WERI-Rb-1 (cell line): ENCODE measurements around the gene KIRREL3.

ENCODE experiments used
- DNase-seq: peaks from one replicate; pipeline ENCODE4 v3.0.0-alpha.2; 2020
- H3K27ac ChIP-seq: fragments of 250-450 bp; sonication (Bioruptor Pico); 2 replicates; pipeline ENCODE4 v1.5.1; 2020; ENCODE audit warnings: mild to moderate bottlenecking, moderate library complexity
- H3K27me3 ChIP-seq: fragments of 250-450 bp; sonication (Bioruptor Pico); 2 replicates; pipeline ENCODE4 v1.5.1; 2021; ENCODE audit warnings: mild to moderate bottlenecking, low read depth, moderate library complexity; ENCODE audit not compliant: insufficient read depth, severe bottlenecking
- H3K36me3 ChIP-seq: fragments of 250-450 bp; sonication (Bioruptor Pico); 2 replicates; pipeline ENCODE4 v1.5.1; 2020; ENCODE audit warnings: mild to moderate bottlenecking, moderate library complexity
- H3K4me3 ChIP-seq: 2 replicates; pipeline ENCODE4 v1.5.1; 2011; ENCODE audit warnings: low read depth, mild to moderate bottlenecking, control low read depth, low read length
- H3K9me3 ChIP-seq: fragments of 250-450 bp; sonication (Bioruptor Pico); 2 replicates; pipeline ENCODE4 v1.5.1; 2021; ENCODE audit warnings: mild to moderate bottlenecking, moderate library complexity; ENCODE audit not compliant: severe bottlenecking
- CTCF ChIP-seq: IDR thresholded peaks from 2 replicates; pipeline ENCODE4 v1.5.1; 2011; ENCODE audit warnings: low read depth, mild to moderate bottlenecking, control low read depth, inconsistent platforms, low read length

KIRREL3 gene

GRCh38 chr11:127000291-127000968, at the start of gene KIRREL3:
Gene KIRREL3 (minus strand): TSS chr11:127000770.
- DNase-seq: peak; percentile 36
- Histone ChIP-seq H3K27ac (no peak within 1 kb of the TSS), H3K27me3 (no peaks in the 10 kb centered on the region), H3K36me3 (no peaks in the 10 kb centered on the region), H3K9me3 (no peaks in the 10 kb centered on the region), H3K4me3 (peak within 1 kb of the TSS; percentile 43)
- no peak for TF ChIP-seq CTCF

- Histone ChIP-seq H3K4me3 (no peak overlapping the region), H3K9me3 (no peaks in the 10 kb centered on the region), H3K36me3 (no peaks in the 10 kb centered on the region), H3K27me3 (no peaks in the 10 kb centered on the region), H3K27ac (no peak overlapping the region)
- TF ChIP-seq CTCF: no peak
- DNase-seq: no peak
Measured at GRCh38 chr11:127050186-127050585, 49.6 kb upstream of the KIRREL3 start.

GRCh38 chr11:127049486-127049885, 48.9 kb upstream of the KIRREL3 start:
- no peaks in the 10 kb centered on the region for H3K9me3 ChIP-seq
- H3K27ac ChIP-seq: no peak overlapping the region
- no peaks in the 10 kb centered on the region for H3K36me3 ChIP-seq
- no peak for DNase-seq
- no peak overlapping the region for H3K4me3 ChIP-seq
- no peaks in the 10 kb centered on the region for H3K27me3 ChIP-seq
- TF ChIP-seq CTCF: no peak

GRCh38 chr11:127044535-127044934, 44.0 kb upstream of the KIRREL3 start:
- H3K36me3 ChIP-seq: no peaks in the 10 kb centered on the region
- no peak for TF ChIP-seq CTCF
- no peak overlapping the region for H3K27ac ChIP-seq
- H3K9me3 ChIP-seq: no peaks in the 10 kb centered on the region
- H3K4me3 ChIP-seq: no peak overlapping the region
- no peak for DNase-seq
- H3K27me3 ChIP-seq: no peaks in the 10 kb centered on the region

GRCh38 chr11:127042445-127042844, 41.9 kb upstream of the KIRREL3 start:
- no peak for TF ChIP-seq CTCF
- DNase-seq: no peak
- no peaks in the 10 kb centered on the region for H3K36me3 ChIP-seq
- no peaks in the 10 kb centered on the region for H3K9me3 ChIP-seq
- no peak overlapping the region for H3K4me3 ChIP-seq
- no peaks in the 10 kb centered on the region for H3K27me3 ChIP-seq
- no peak overlapping the region for H3K27ac ChIP-seq

GRCh38 chr11:127039591-127039990, 39.0 kb upstream of the KIRREL3 start:
- TF ChIP-seq CTCF: no peak

More at GRCh38 chr11:127039591-127039990, 39.0 kb upstream of the KIRREL3 start:
- H3K9me3 ChIP-seq: no peaks in the 10 kb centered on the region
- DNase-seq: no peak
- H3K4me3 ChIP-seq: no peak overlapping the region
- no peak overlapping the region for H3K27ac ChIP-seq
- H3K36me3 ChIP-seq: no peaks in the 10 kb centered on the region
- H3K27me3 ChIP-seq: no peaks in the 10 kb centered on the region
